Calu3 (cell line): ENCODE measurements around the gene HDGF. TPM values are rescaled to one million over a fixed set of nuclear protein-coding genes. Genes with fewer than 3 reads are reported as not detected.

Experiments
- BruUV-seq: library from RNA; stranded (reverse); fragments of 400-500 nt; replicated peaks from 2 replicates; lab custom pipeline; 2021; lab: Mats Ljungman, UMichigan
- CTCF ChIA-PET: fragments of 300-600 bp; sonication (Branson Sonifier 250); formaldehyde crosslinking; loops from one replicate; lab custom pipeline; 2022; ENCODE audit warnings: antibody characterized with exemption; lab: Charles Lee
- DNase-seq: peaks from one replicate; pipeline ENCODE4 v3.0.0; 2022
- H3K27ac Mint-ChIP-seq: one replicate; pipeline ENCODE4 v1.8.0; 2022; ENCODE audit warnings: mixed read lengths; ENCODE audit not compliant: unreplicated experiment
- H3K27me3 Mint-ChIP-seq: one replicate; pipeline ENCODE4 v1.8.0; 2022; ENCODE audit warnings: mixed read lengths; ENCODE audit not compliant: unreplicated experiment
- H3K36me3 Mint-ChIP-seq: one replicate; pipeline ENCODE4 v1.8.0; 2022; ENCODE audit warnings: mild to moderate bottlenecking, moderate library complexity, mixed read lengths; ENCODE audit not compliant: insufficient read depth, unreplicated experiment
- H3K4me1 Mint-ChIP-seq: one replicate; pipeline ENCODE4 v1.8.0; 2022; ENCODE audit warnings: mild to moderate bottlenecking, low read depth, mixed read lengths; ENCODE audit not compliant: unreplicated experiment
- H3K4me3 Mint-ChIP-seq: one replicate; pipeline ENCODE4 v1.8.0; 2022; ENCODE audit warnings: mild to moderate bottlenecking, low read depth, moderate library complexity, mixed read lengths; ENCODE audit not compliant: unreplicated experiment
- H3K9me3 Mint-ChIP-seq: one replicate; pipeline ENCODE4 v1.8.0; 2022; ENCODE audit warnings: low read depth, mixed read lengths; ENCODE audit not compliant: unreplicated experiment
- CTCF ChIP-seq: fragments of 200-600 bp; IDR thresholded peaks from one replicate; pipeline ENCODE4 v1.8.0; 2022; ENCODE audit warnings: antibody characterized with exemption; ENCODE audit not compliant: unreplicated experiment
- intact Hi-C: fragments of 100-400 bp; cut with micrococcal nuclease; formaldehyde crosslinking; loops from one replicate; pipeline ENCODE4 v1.10.0; 2022; ENCODE audit not compliant: unreplicated experiment
- total RNA-seq: library from RNA; stranded (reverse); gene quantifications from 2 replicates; pipeline ENCODE4 v1.2.3, GENCODE V29; 2022

Gene HDGF
- total RNA-seq, 1 experiment from 2014 or later, result 470 TPM

GRCh38 chr1:156772222-156772621 lies 20.7 kb upstream of the HDGF start:
- Mint-ChIP-seq H3K36me3 (peaks cover 45% of the 10 kb centered on the region), H3K4me1 (peaks cover 50% of the 10 kb centered on the region), H3K27me3 (no peaks in the 10 kb centered on the region), H3K4me3 (no peak overlapping the region), H3K27ac (no peak overlapping the region), H3K9me3 (no peaks in the 10 kb centered on the region)
- no peak for TF ChIP-seq CTCF
- no TSS peak for BruUV-seq
- DNase-seq, result no peak
- CTCF ChIA-PET, result interaction anchor here (1.1 kb wide), 1 partner anchor 33 kb away, joined by 3 read pairs; no protein-coding TSS in a partner anchor
- intact Hi-C loops, result no loop called here

- BruUV-seq, result no TSS peak
- H3K9me3 Mint-ChIP-seq, result no peaks in the 10 kb centered on the region
Observed at GRCh38 chr1:156768610-156769295, 17.3 kb upstream of the HDGF start.

DNA sequence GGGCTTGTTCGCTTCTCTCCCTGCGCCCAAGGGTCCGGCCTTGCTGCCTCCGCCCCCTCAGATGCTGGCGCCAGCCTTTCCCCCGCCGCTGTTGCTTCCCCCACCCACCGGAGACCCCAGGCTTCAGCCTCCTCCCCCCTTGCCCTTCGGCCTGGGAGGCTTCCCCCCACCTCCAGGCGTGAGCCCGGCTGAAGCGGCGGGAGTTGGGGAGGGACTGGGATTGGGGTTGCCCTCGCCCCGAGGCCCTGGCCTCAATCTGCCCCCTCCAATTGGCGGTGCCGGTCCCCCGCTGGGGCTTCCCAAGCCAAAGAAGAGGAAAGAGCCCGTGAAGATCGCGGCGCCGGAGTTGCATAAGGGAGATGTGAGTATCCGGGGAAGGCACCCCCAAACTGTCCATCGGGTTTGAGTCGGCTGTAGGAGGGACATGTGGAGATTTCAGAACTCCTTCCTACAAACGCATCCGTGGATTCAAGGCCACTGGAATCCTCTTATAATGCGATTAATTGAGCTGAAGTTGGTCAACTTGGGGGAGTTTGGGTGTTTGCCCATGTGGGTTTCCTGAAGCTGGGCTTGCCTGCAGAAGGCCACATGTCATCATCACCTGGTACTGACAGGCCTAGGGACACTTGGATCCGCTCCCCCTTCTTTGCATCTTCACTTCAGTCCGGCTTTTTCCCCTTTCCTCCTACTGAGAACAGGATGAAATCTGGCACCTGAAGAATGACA lies 16.6 kb upstream of the HDGF start:
- CTCF ChIA-PET, result interaction anchor here (0.6 to 2.1 kb wide), 7 partner anchors 12 to 320 kb away, joined by 3 to 22 read pairs (median 5); partner anchors contain the start of genes ISG20L2, METTL25B and MRPL24
- H3K9me3 Mint-ChIP-seq, result no peaks in the 10 kb centered on the region
- DNase-seq, result peak; percentile 16
- no peak for TF ChIP-seq CTCF
- BruUV-seq, result TSS peak; percentile 48
- no peaks in the 10 kb centered on the region for H3K27me3 Mint-ChIP-seq
- no peak overlapping the region for H3K4me3 Mint-ChIP-seq
- peaks cover 44% of the 10 kb centered on the region for H3K4me1 Mint-ChIP-seq
- no peak overlapping the region for H3K27ac Mint-ChIP-seq
- peaks cover 30% of the 10 kb centered on the region for H3K36me3 Mint-ChIP-seq
- intact Hi-C loops, result loop anchor here (1.0 to 5.0 kb wide), 3 partner anchors 15 to 41 kb away; partner anchors contain the start of genes ISG20L2, METTL25B and MRPL24

More at GRCh38 chr1:156768610-156769295, 17.3 kb upstream of the HDGF start:
- Mint-ChIP-seq H3K4me3 (no peak overlapping the region), H3K27ac (peak overlapping the region; percentile 32), H3K27me3 (no peaks in the 10 kb centered on the region), H3K36me3 (peaks cover 32% of the 10 kb centered on the region), H3K4me1 (peaks cover 51% of the 10 kb centered on the region)
- no peak for DNase-seq
- CTCF ChIA-PET, result interaction anchor here (0.6 to 1.1 kb wide), 3 partner anchors 28 to 319 kb away, joined by 3 to 5 read pairs (median 4); partner anchors contain the start of gene MRPL24
- intact Hi-C loops, result loop anchor here (5.0 kb wide), 1 partner anchor 41 kb away; the partner anchor contains the start of genes ISG20L2 and METTL25B
- TF ChIP-seq CTCF, result no peak

DNA sequence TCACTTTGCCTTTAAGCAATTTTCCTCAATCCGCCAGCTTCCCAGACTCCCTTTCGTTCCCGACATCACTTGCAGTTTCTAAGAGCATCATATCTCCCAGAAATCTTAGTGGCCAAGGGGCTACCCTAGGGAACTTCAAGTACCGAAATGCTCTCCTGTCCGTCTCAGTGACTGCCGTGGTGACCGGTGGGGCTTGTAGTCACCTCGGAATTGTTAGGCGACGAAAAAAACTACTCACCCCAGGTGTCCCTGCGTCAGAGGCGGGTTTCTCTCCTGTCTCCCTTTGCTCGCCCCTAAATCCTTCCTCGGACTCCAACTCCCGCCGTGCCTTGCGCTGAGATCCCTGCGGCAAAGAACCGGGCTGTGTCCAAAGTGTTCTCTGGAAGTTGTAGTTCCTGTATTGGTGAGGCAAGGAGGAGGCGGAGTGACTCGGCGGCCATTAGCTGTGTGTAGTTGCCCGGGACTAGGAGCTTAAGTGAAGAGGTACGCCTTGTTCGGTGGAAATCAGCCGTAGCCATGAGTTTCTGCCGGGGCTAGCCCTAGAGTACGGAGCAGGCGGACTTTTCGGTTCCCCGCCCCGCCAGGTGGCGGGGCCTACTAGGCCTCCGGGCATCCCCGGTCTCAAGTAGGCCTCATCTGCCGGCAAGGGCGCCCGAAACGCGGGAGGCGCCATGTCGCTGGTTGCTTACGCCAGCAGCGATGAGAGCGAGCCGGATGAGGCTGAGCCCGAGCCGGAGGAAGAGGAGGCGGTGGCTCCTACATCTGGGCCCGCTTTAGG lies 15.8 kb upstream of the HDGF start, which contains the start of gene PRCC:
Gene PRCC, plus strand, starts transcription at position 435 of the 778 bp plus-strand sequence. Its CDS starts 237 bp downstream, at position 672.
- DNase-seq, result peak; percentile 98
- H3K27me3 Mint-ChIP-seq, result no peaks in the 10 kb centered on the region

More for the DNA sequence above, 15.8 kb upstream of the HDGF start, which contains the start of gene PRCC:
- TF ChIP-seq CTCF, result no peak
- peaks cover 22% of the 10 kb centered on the region for H3K36me3 Mint-ChIP-seq
- H3K9me3 Mint-ChIP-seq, result no peaks in the 10 kb centered on the region
- H3K4me3 Mint-ChIP-seq, result no peak within 1 kb of the TSS
- H3K27ac Mint-ChIP-seq, result no peak within 1 kb of the TSS
- CTCF ChIA-PET, result interaction anchor here (0.7 to 2.1 kb wide), 8 partner anchors 11 to 307 kb away, joined by 3 to 22 read pairs (median 3); partner anchors contain the start of genes ISG20L2, METTL25B and MRPL24
- peaks cover 37% of the 10 kb centered on the region for H3K4me1 Mint-ChIP-seq
- intact Hi-C loops, result loop anchor here (1.0 to 5.0 kb wide), 3 partner anchors 14 to 40 kb away; partner anchors contain the start of genes ISG20L2, METTL25B and MRPL24
- no TSS peak for BruUV-seq
